ENCODE results near the gene CCDC93. TPM values are rescaled to one million over a fixed set of nuclear protein-coding genes. Genes with fewer than 3 reads are reported as not detected.

The CCDC93 gene
- total RNA-seq, 4 donors from 2014 or later: 41.6 to 450 (median 80.7) TPM

DNA sequence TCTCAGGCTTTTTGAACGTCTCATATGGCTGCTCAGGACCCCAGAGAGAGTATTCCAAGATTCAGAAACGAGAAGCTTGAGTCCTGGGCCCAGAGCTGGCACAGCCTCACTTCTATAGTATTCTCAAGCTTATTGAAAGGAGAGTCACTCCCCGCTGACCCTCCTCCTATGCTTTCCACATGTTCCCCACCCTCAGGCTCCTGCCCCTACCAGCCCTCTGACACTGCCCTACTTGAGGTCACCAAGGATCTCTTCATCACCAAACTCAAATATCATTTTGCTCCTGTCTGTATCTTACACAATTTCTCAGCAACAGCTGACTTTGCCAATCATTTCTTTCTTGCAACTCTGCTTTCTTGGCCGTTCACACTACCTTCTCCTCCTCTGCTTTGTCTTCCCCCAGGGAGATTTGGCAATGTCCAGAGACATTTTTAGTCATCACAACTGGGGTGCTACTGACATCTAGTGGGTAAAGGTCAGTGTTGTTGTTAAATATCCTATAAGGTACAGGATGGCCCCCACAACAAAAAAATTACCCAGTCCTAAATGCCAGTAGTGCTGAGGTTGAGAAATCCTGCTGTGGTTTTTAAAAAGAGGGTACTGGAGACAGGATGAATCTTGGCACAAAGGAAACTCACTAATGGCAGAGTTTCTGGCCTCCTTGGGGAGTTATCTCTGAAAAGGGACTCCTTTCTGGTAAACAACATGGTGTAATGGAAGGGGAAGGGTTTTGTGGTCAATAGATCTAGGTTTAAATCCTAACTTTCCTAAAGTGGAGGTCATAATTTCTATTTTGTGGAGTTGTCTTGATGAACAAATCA, 47.5 kb upstream of the CCDC93 start:
- WGBS, 2 donors (ENCODE audit: low coverage in 1 of 2): 84% methylated on average over 4 of the region's 4 CpGs; no CpG with 5 or more reads in 1 of the 2 donors
- Histone ChIP-seq H3K27ac (no peak overlapping the region), H3K4me3 (no peak overlapping the region), H3K27me3 (peaks cover 16% of the 10 kb centered on the region), H3K4me1 (no peaks in the 10 kb centered on the region), H3K36me3 (no peaks in the 10 kb centered on the region), H3K9me3 (no peaks in the 10 kb centered on the region)
- DNase-seq: no peak
- intact Hi-C loops (cut with DNase I; ENCODE audit: low total_unique reads): no loop called here
- TF ChIP-seq POLR2AphosphoS5 (IDR thresholded peaks at IDR 0.05): no peak
- no peak for TF ChIP-seq EP300 (IDR thresholded peaks at IDR 0.05; ENCODE audit: low read depth)
- TF ChIP-seq CTCF (IDR thresholded peaks at IDR 0.05): peak in 1 of 5 experiments; percentile 12
- in situ Hi-C loops (cut with MboI; ENCODE audit: low pct_ligation_motif_present in 1 of 4, low pct_unique_long_range_greater_than_20kb in 1 of 4, low sequenced_read_pairs in 3 of 4): no loop called here

GRCh38 chr2:118059919-118060478, 46.1 kb upstream of the CCDC93 start:
- Histone ChIP-seq H3K4me1 (no peaks in the 10 kb centered on the region), H3K36me3 (no peaks in the 10 kb centered on the region), H3K9me3 (no peaks in the 10 kb centered on the region), H3K4me3 (no peak overlapping the region), H3K27ac (no peak overlapping the region), H3K27me3 (peaks cover 6% of the 10 kb centered on the region)
- whole genome bisulfite sequencing, 2 donors (ENCODE audit: low coverage in 1 of 2): 63 to 90% methylated on average over 2 to 4 of the region's 4 CpGs
- TF ChIP-seq EP300 (IDR thresholded peaks at IDR 0.05; ENCODE audit: low read depth) (no peak), CTCF (IDR thresholded peaks at IDR 0.05) (no peak), POLR2AphosphoS5 (IDR thresholded peaks at IDR 0.05) (no peak), POLR2A (IDR thresholded peaks at IDR 0.05) (no peak)
- in situ Hi-C loops (cut with MboI; ENCODE audit: low pct_ligation_motif_present in 1 of 4, low pct_unique_long_range_greater_than_20kb in 1 of 4, low sequenced_read_pairs in 3 of 4): no loop called here
- intact Hi-C loops (cut with DNase I; ENCODE audit: low total_unique reads): no loop called here
- no peak for DNase-seq

DNA sequence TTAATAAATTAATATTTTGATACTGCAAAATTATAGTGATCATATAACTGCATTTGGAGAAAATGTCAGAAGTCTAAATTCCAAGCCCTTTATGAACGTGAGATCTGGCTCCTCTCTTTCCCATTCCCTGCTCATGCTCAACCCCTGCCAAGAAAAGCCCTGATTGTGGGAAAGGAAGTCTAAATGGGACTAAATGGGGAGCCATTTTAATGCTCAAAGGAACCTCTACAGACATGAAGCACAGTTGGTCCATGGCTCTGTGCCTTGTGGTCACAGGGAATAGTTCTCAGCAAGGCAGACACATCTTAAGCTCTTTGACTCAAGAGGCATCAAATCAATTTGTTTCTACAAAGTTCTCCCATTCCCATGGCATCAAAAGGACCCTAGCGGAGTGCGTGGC, 45.1 kb upstream of the CCDC93 start:
- intact Hi-C loops (cut with DNase I; ENCODE audit: low total_unique reads): no loop called here
- no peaks in the 10 kb centered on the region for H3K36me3 ChIP-seq
- no peak for DNase-seq
- H3K9me3 ChIP-seq: no peaks in the 10 kb centered on the region
- TF ChIP-seq EP300 (IDR thresholded peaks at IDR 0.05; ENCODE audit: low read depth) (no peak), POLR2AphosphoS5 (IDR thresholded peaks at IDR 0.05) (no peak), CTCF (IDR thresholded peaks at IDR 0.05) (no peak), POLR2A (IDR thresholded peaks at IDR 0.05) (no peak)
- WGBS, 2 donors (ENCODE audit: low coverage in 1 of 2): 71% methylated on average over 1 to 3 of the region's 3 CpGs
- in situ Hi-C loops (cut with MboI; ENCODE audit: low pct_ligation_motif_present in 1 of 4, low pct_unique_long_range_greater_than_20kb in 1 of 4, low sequenced_read_pairs in 3 of 4): no loop called here
- peaks cover 5% of the 10 kb centered on the region for H3K27me3 ChIP-seq
- H3K27ac ChIP-seq: no peak overlapping the region
- H3K4me1 ChIP-seq: no peaks in the 10 kb centered on the region
- H3K4me3 ChIP-seq: no peak overlapping the region

GRCh38 chr2:118056801-118057200, 42.9 kb upstream of the CCDC93 start:
- H3K4me3 ChIP-seq: no peak overlapping the region
- intact Hi-C loops (cut with DNase I; ENCODE audit: low total_unique reads) (no loop called here), in situ Hi-C loops (cut with MboI; ENCODE audit: low pct_ligation_motif_present in 1 of 4, low pct_unique_long_range_greater_than_20kb in 1 of 4, low sequenced_read_pairs in 3 of 4) (no loop called here)
- no peak for DNase-seq
- no peak overlapping the region for H3K27ac ChIP-seq
- no peak for TF ChIP-seq CTCF (IDR thresholded peaks at IDR 0.05)
- TF ChIP-seq POLR2AphosphoS5 (IDR thresholded peaks at IDR 0.05): no peak
- TF ChIP-seq POLR2A (IDR thresholded peaks at IDR 0.05): no peak
- no peak for TF ChIP-seq EP300 (IDR thresholded peaks at IDR 0.05; ENCODE audit: low read depth)
- no peaks in the 10 kb centered on the region for H3K27me3 ChIP-seq
- no peaks in the 10 kb centered on the region for H3K36me3 ChIP-seq
- WGBS, 2 donors (ENCODE audit: low coverage in 1 of 2): 96 to 100% methylated on average over 3 of the region's 3 CpGs
- H3K4me1 ChIP-seq: no peaks in the 10 kb centered on the region
- H3K9me3 ChIP-seq: no peaks in the 10 kb centered on the region
